K562 (cell line): ENCODE data around the gene KCNAB1. TPM values are rescaled to one million over a fixed set of nuclear protein-coding genes. Genes with fewer than 3 reads are reported as not detected.
A peak's percentile ranks its signal among the peaks of the same experiment; 100 is the strongest.

Experiments used
- CBX1 ChIP-seq: sonication (generic); IDR thresholded peaks from 2 replicates; pipeline ENCODE4 v1.6.1; 2016; ENCODE audit warnings: antibody characterized with exemption, low read depth, mild to moderate bottlenecking
- DDX20 ChIP-seq: fragments of 450-650 bp; IDR thresholded peaks from 2 replicates; pipeline ENCODE4 v1.6.1; 2016; ENCODE audit warnings: missing genetic modification characterization, low read depth, mild to moderate bottlenecking, missing compliant biosample characterization, moderate library complexity
- GABPB2 ChIP-seq: fragments of 250-450 bp; sonication (Bioruptor Pico); conservative IDR thresholded peaks from 2 replicates; pipeline ENCODE4 v1.5.1; 2021; ENCODE audit warnings: mild to moderate bottlenecking
- HMG20B ChIP-seq: fragments of 250-450 bp; sonication (Bioruptor Pico); IDR thresholded peaks from 2 replicates; pipeline ENCODE4 v1.5.0; 2021; ENCODE audit warnings: mild to moderate bottlenecking
- HMGN3 ChIP-seq: IDR thresholded peaks from 2 replicates; pipeline ENCODE4 v1.6.1; 2011; ENCODE audit warnings: borderline replicate concordance, low read depth, mild to moderate bottlenecking, mixed read lengths, low read length; ENCODE audit not compliant: insufficient read length; ENCODE audit errors: extremely low read depth
- KAT7 ChIP-seq: sonication (generic); formaldehyde crosslinking; IDR thresholded peaks from 2 replicates; pipeline ENCODE4 v1.8.0; 2022; ENCODE audit warnings: missing genetic modification reagents, mild to moderate bottlenecking, borderline replicate concordance
- POLR2AphosphoS5 ChIP-seq: IDR thresholded peaks from 2 replicates; pipeline ENCODE4 v1.6.1; 2011; ENCODE audit warnings: mild to moderate bottlenecking, low read depth, low read length, moderate library complexity; ENCODE audit not compliant: control insufficient read depth, insufficient read depth
- RREB1 ChIP-seq: fragments of 250-450 bp; sonication (Bioruptor Pico); IDR thresholded peaks from 2 replicates; pipeline ENCODE4 v1.4.0; 2020
- SP1 ChIP-seq: sonication (generic); formaldehyde crosslinking; IDR thresholded peaks from 2 replicates; pipeline ENCODE4 v1.8.1; 2022; ENCODE audit warnings: mild to moderate bottlenecking, missing genetic modification reagents
- SRSF3 ChIP-seq: fragments of 200-400 bp; formaldehyde crosslinking; IDR thresholded peaks from 2 replicates; pipeline ENCODE4 v1.6.1; 2016; ENCODE audit warnings: mild to moderate bottlenecking, low read length, moderate library complexity; ENCODE audit not compliant: insufficient read depth
- ZKSCAN3 ChIP-seq: fragments of 250-450 bp; sonication (Bioruptor Pico); IDR thresholded peaks from 2 replicates; pipeline ENCODE4 v1.4.0; 2020
- ZNF518B ChIP-seq: fragments of 250-450 bp; sonication (Bioruptor Pico); IDR thresholded peaks from 2 replicates; pipeline ENCODE4 v1.5.0; 2021; ENCODE audit warnings: mild to moderate bottlenecking, moderate library complexity
- ZNF79 ChIP-seq: fragments of 250-450 bp; sonication (Bioruptor Pico); IDR thresholded peaks from 2 replicates; pipeline ENCODE4 v1.4.0; 2020; ENCODE audit warnings: low read depth, mild to moderate bottlenecking, moderate library complexity
- ZSCAN32 ChIP-seq: fragments of 450-650 bp; formaldehyde crosslinking; IDR thresholded peaks from 2 replicates; pipeline ENCODE4 v1.4.0; 2020; ENCODE audit warnings: mild to moderate bottlenecking, moderate library complexity
- polyA plus RNA-seq, 8 experiments: library from polyadenylated mRNA; depleted of rRNA in 4 of 8; stranded (reverse) in 5 of 8; unstranded in 3 of 8; fragments of >200 nt; fragmentation: Nextera tagmentation in 2 of 8; fragmentation: Illumina TruSeq in 1 of 8; extraction: Ambion mirVana in 2 of 8; extraction: Trizol in 1 of 8; gene quantifications; 2 replicates each; pipeline versions ENCODE4 v1.2.1 to v1.2.3, GENCODE V29; 2011 to 2014; ENCODE audit warnings: inconsistent platforms in 1 of 8, missing spikeins in 1 of 8
- total RNA-seq, 7 experiments: library from RNA; depleted of rRNA in 6 of 7; stranded (reverse); fragments of >200 nt in 6 of 7; fragmentation: Illumina TruSeq in 2 of 7; extraction: Trizol in 2 of 7; gene quantifications; 2 replicates each; pipeline versions ENCODE4 v1.2.1 to v1.2.3, GENCODE V29; 2011 to 2021; ENCODE audit warnings: low replicate concordance in 1 of 7

The KCNAB1 gene
- total and polyA plus RNA-seq, 9 of the 15 experiments (the other 6 are each of a cell fraction or from before 2014, with no cell fraction given): 0.14 to 1.2 (median 0.51) TPM

GRCh38 chr3:156554842-156555687, 434.7 kb downstream of the KCNAB1 start, which contains the start of gene SSR3 (continued):
- TF ChIP-seq RREB1 (CRISPR knock-in tag) (no peak), POLR2AphosphoS5 (peak; percentile 95), KAT7 (0 out of 2 replicates have a peak, but pooled peaks have one; percentile 41), ZNF79 (no peak), SP1 (peak; percentile 87), ZSCAN32 (no peak), DDX20 (no peak), HMGN3 (peak; percentile 89), GABPB2 (CRISPR knock-in tag) (no peak), HMG20B (CRISPR knock-in tag) (no peak), CBX1 (peak; percentile 8; the same call in 1 of the 2 replicates), ZNF518B (CRISPR knock-in tag) (no peak), SRSF3 (no peak), ZKSCAN3 (CRISPR knock-in tag) (no peak)
